Naive thymus-derived CD4-positive, alpha-beta T cell (primary cell): Measurements from ENCODE around the gene IFNGR1. TPM values are rescaled to one million over a fixed set of nuclear protein-coding genes. Genes with fewer than 3 reads are reported as not detected.

Experiments used
- ATAC-seq: fragments of 150-1000 bp; cut with Tn5 transposase; 2 replicates; pipeline ENCODE4 v1.10.0; 2021; ENCODE audit warnings: mild to moderate bottlenecking, moderate library complexity
- CTCF ChIA-PET: fragments of 350-600 bp; sonication (Branson Sonifier 250); formaldehyde crosslinking; loops from one replicate; lab custom pipeline; 2021; ENCODE audit warnings: antibody characterized with exemption; lab: Charles Lee
- POLR2A ChIA-PET: fragments of 350-600 bp; sonication (Branson Sonifier 250); formaldehyde crosslinking; loops from one replicate; lab custom pipeline; 2021; ENCODE audit warnings: antibody characterized with exemption, inconsistent platforms; lab: Charles Lee
- DNase-seq, 9 donors: peaks; one replicate each; pipeline versions ENCODE4 v3.0.0 to v3.0.0-alpha.2; 2020 to 2022; ENCODE audit warnings: mixed read lengths in 1 of 9
- H3K27ac ChIP-seq: one replicate; pipeline ENCODE4 v1.7.0; 2013; ENCODE audit warnings: mild to moderate bottlenecking, low read depth, low read length, moderate library complexity
- H3K27me3 ChIP-seq, 2 donors: one replicate each; pipeline ENCODE4 v1.7.0; 2013; ENCODE audit warnings: low read length in 2 of 2, mild to moderate bottlenecking in 2 of 2, moderate library complexity in 2 of 2; ENCODE audit not compliant: control insufficient read depth in 2 of 2, insufficient read depth in 2 of 2
- H3K36me3 ChIP-seq, 3 experiments: 1 replicate in 2 of 3; 2 replicates in 1 of 3; pipeline ENCODE4 v1.7.0; 2013; ENCODE audit warnings: low read length in 3 of 3, mild to moderate bottlenecking in 3 of 3, moderate library complexity in 1 of 3; ENCODE audit not compliant: insufficient read depth in 3 of 3, control insufficient read depth in 2 of 3
- H3K4me1 ChIP-seq, 2 donors: one replicate each; pipeline ENCODE4 v1.7.0; 2013; ENCODE audit warnings: low read length in 2 of 2, mild to moderate bottlenecking in 2 of 2, moderate library complexity in 1 of 2; ENCODE audit not compliant: control insufficient read depth in 2 of 2, insufficient read depth in 2 of 2
- H3K4me3 ChIP-seq: 2 replicates; pipeline ENCODE4 v1.7.0; 2013; ENCODE audit warnings: mild to moderate bottlenecking, low read length
- H3K9me3 ChIP-seq, 3 experiments: 1 replicate in 2 of 3; 2 replicates in 1 of 3; pipeline ENCODE4 v1.7.0; 2013; ENCODE audit warnings: low read length in 3 of 3; ENCODE audit not compliant: control insufficient read depth in 2 of 3
- H3K27ac Mint-ChIP-seq, 9 donors: one replicate each; pipeline ENCODE4 v1.8.0; 2020 to 2022; ENCODE audit warnings: mixed read lengths in 9 of 9, mild to moderate bottlenecking in 8 of 9, moderate library complexity in 5 of 9, inconsistent platforms in 2 of 9
- H3K27me3 Mint-ChIP-seq, 5 donors: one replicate each; pipeline ENCODE4 v1.8.0; 2021 to 2022; ENCODE audit warnings: mixed read lengths in 5 of 5, mild to moderate bottlenecking in 1 of 5
- H3K36me3 Mint-ChIP-seq, 5 donors: one replicate each; pipeline ENCODE4 v1.8.0; 2020 to 2022; ENCODE audit warnings: mixed read lengths in 5 of 5, mild to moderate bottlenecking in 3 of 5, inconsistent platforms in 1 of 5
- H3K4me1 Mint-ChIP-seq, 7 donors: one replicate each; pipeline ENCODE4 v1.8.0; 2020 to 2022; ENCODE audit warnings: mixed read lengths in 7 of 7, mild to moderate bottlenecking in 3 of 7, inconsistent platforms in 1 of 7
- H3K4me3 Mint-ChIP-seq, 10 donors: one replicate each; pipeline ENCODE4 v1.8.0; 2020 to 2022; ENCODE audit warnings: mild to moderate bottlenecking in 10 of 10, mixed read lengths in 10 of 10, moderate library complexity in 6 of 10, inconsistent platforms in 2 of 10
- H3K9me3 Mint-ChIP-seq, 11 donors: one replicate each; pipeline ENCODE4 v1.8.0; 2020 to 2022; ENCODE audit warnings: mixed read lengths in 11 of 11, mild to moderate bottlenecking in 4 of 11, inconsistent platforms in 1 of 11, moderate library complexity in 1 of 11
- intact Hi-C, 2 donors: fragments of 100-400 bp; cut with micrococcal nuclease; formaldehyde crosslinking; loops; one replicate each; pipeline ENCODE4 v1.15.1; 2023
- polyA plus RNA-seq, 2 donors: library from polyadenylated mRNA; unstranded; fragments of 300-500 nt; fragmentation: Illumina TruSeq; gene quantifications; one replicate each; pipeline ENCODE4 v1.2.3, GENCODE V29; 2021
- total RNA-seq, 6 experiments: library from RNA in 5 of 6; stranded (reverse) in 5 of 6; gene quantifications; 1 replicate in 5 of 6; 2 replicates in 1 of 6; pipeline ENCODE4 v1.2.3 and lab custom pipeline; 2021 to 2026

Gene IFNGR1
- total and polyA plus RNA-seq, 7 experiments from 2014 or later, result 27.9 to 90.7 (median 31.3) TPM

- Histone ChIP-seq H3K4me3 (no peak overlapping the region), H3K9me3 (peaks cover 0 to 37% (median 0%) of the 10 kb centered on the region in 3 experiments), H3K36me3 (no peaks in the 10 kb centered on the region), H3K4me1 (no peaks in the 10 kb centered on the region), H3K27ac (no peak overlapping the region), H3K27me3 (no peaks in the 10 kb centered on the region)
- POLR2A ChIA-PET, result no interaction called here
- ATAC-seq, result no peak
- DNase-seq, result no peak
- Mint-ChIP-seq H3K4me1 (no peaks in the 10 kb centered on the region), H3K9me3 (peaks cover 6 to 77% (median 32%) of the 10 kb centered on the region in 11 donors), H3K27ac (no peak overlapping the region), H3K27me3 (peaks cover 3 to 15% (median 8%) of the 10 kb centered on the region in 5 donors), H3K4me3 (no peak overlapping the region), H3K36me3 (peaks cover 0 to 12% (median 7%) of the 10 kb centered on the region in 5 donors)
- intact Hi-C loops, result no loop called here
- CTCF ChIA-PET, result no interaction called here
Observed at GRCh38 chr6:137182654-137183073, 36.5 kb downstream of the IFNGR1 start.

GRCh38 chr6:137181891-137182653 is 37.1 kb downstream of the IFNGR1 start:
- peaks cover 0 to 12% (median 7%) of the 10 kb centered on the region in 5 donors for H3K36me3 Mint-ChIP-seq
- H3K4me1 Mint-ChIP-seq, result no peaks in the 10 kb centered on the region
- H3K27me3 ChIP-seq, result no peaks in the 10 kb centered on the region
- no peak overlapping the region for H3K4me3 Mint-ChIP-seq
- no peak overlapping the region for H3K27ac ChIP-seq
- CTCF ChIA-PET, result no interaction called here
- H3K4me3 ChIP-seq, result no peak overlapping the region
- H3K27me3 Mint-ChIP-seq, result peaks cover 6 to 18% (median 8%) of the 10 kb centered on the region in 5 donors
- no peaks in the 10 kb centered on the region for H3K4me1 ChIP-seq
- POLR2A ChIA-PET, result no interaction called here
- peaks cover 6 to 72% (median 32%) of the 10 kb centered on the region in 11 donors for H3K9me3 Mint-ChIP-seq
- no peak for DNase-seq
- H3K9me3 ChIP-seq, result peaks cover 0 to 37% (median 0%) of the 10 kb centered on the region in 3 experiments
- H3K27ac Mint-ChIP-seq, result no peak overlapping the region
- no peak for ATAC-seq
- intact Hi-C loops, result no loop called here
- H3K36me3 ChIP-seq, result no peaks in the 10 kb centered on the region

- intact Hi-C loops, result no loop called here
- H3K27me3 ChIP-seq, result no peaks in the 10 kb centered on the region
- CTCF ChIA-PET, result no interaction called here
Observed at GRCh38 chr6:137177611-137178010, 41.6 kb downstream of the IFNGR1 start.

GRCh38 chr6:137176729-137177128 is 42.5 kb downstream of the IFNGR1 start:
- peaks cover 6 to 16% (median 8%) of the 10 kb centered on the region in 5 donors for H3K27me3 Mint-ChIP-seq
- Histone ChIP-seq H3K36me3 (no peaks in the 10 kb centered on the region), H3K27ac (no peak overlapping the region), H3K4me3 (no peak overlapping the region), H3K9me3 (peaks cover 0 to 11% (median 0%) of the 10 kb centered on the region in 3 experiments), H3K27me3 (no peaks in the 10 kb centered on the region), H3K4me1 (no peaks in the 10 kb centered on the region)
- H3K4me3 Mint-ChIP-seq, result no peak overlapping the region
- peaks cover 0 to 3% (median 0%) of the 10 kb centered on the region in 7 donors for H3K4me1 Mint-ChIP-seq
- ATAC-seq (no peak), DNase-seq (no peak)
- H3K9me3 Mint-ChIP-seq, result peaks cover 3 to 20% (median 14%) of the 10 kb centered on the region in 11 donors
- H3K27ac Mint-ChIP-seq, result no peak overlapping the region
- intact Hi-C loops, result no loop called here
- CTCF ChIA-PET, result no interaction called here
- POLR2A ChIA-PET, result no interaction called here
- H3K36me3 Mint-ChIP-seq, result peaks cover 0 to 13% (median 0%) of the 10 kb centered on the region in 5 donors

More at GRCh38 chr6:137177611-137178010, 41.6 kb downstream of the IFNGR1 start:
- Histone ChIP-seq H3K4me3 (no peak overlapping the region), H3K36me3 (no peaks in the 10 kb centered on the region), H3K27ac (no peak overlapping the region), H3K9me3 (peaks cover 0 to 16% (median 0%) of the 10 kb centered on the region in 3 experiments), H3K4me1 (no peaks in the 10 kb centered on the region)
- Mint-ChIP-seq H3K4me3 (no peak overlapping the region), H3K4me1 (no peaks in the 10 kb centered on the region), H3K9me3 (peaks cover 3 to 29% (median 18%) of the 10 kb centered on the region in 11 donors), H3K27me3 (peaks cover 6 to 16% (median 8%) of the 10 kb centered on the region in 5 donors), H3K36me3 (peaks cover 0 to 12% (median 4%) of the 10 kb centered on the region in 5 donors), H3K27ac (no peak overlapping the region)
- no peak for ATAC-seq
- POLR2A ChIA-PET, result no interaction called here
- DNase-seq, result no peak

- intact Hi-C loops, result no loop called here
- POLR2A ChIA-PET, result no interaction called here
- DNase-seq (no peak), ATAC-seq (no peak)
- H3K4me1 Mint-ChIP-seq, result peaks cover 0 to 10% (median 0%) of the 10 kb centered on the region in 7 donors
- peaks cover 0 to 6% (median 0%) of the 10 kb centered on the region in 3 experiments for H3K9me3 ChIP-seq
- H3K27me3 ChIP-seq, result no peaks in the 10 kb centered on the region
- H3K4me3 Mint-ChIP-seq, result no peak overlapping the region
- CTCF ChIA-PET, result no interaction called here
- peaks cover 3 to 16% (median 9%) of the 10 kb centered on the region in 11 donors for H3K9me3 Mint-ChIP-seq
- no peak overlapping the region for H3K4me3 ChIP-seq
- H3K4me1 ChIP-seq, result no peaks in the 10 kb centered on the region
- no peak overlapping the region for H3K27ac ChIP-seq
- H3K36me3 ChIP-seq, result no peaks in the 10 kb centered on the region
- H3K27ac Mint-ChIP-seq, result no peak overlapping the region
- H3K36me3 Mint-ChIP-seq, result peaks cover 0 to 12% (median 0%) of the 10 kb centered on the region in 5 donors
- peaks cover 6 to 16% (median 8%) of the 10 kb centered on the region in 5 donors for H3K27me3 Mint-ChIP-seq
Observed at GRCh38 chr6:137175868-137176245, 43.3 kb downstream of the IFNGR1 start.

- ATAC-seq, result no peak
- intact Hi-C loops, result no loop called here
- CTCF ChIA-PET, result no interaction called here
- peaks cover 0 to 14% (median 6%) of the 10 kb centered on the region in 11 donors for H3K9me3 Mint-ChIP-seq
- no peaks in the 10 kb centered on the region for H3K4me1 ChIP-seq
- POLR2A ChIA-PET, result no interaction called here
- no peaks in the 10 kb centered on the region for H3K36me3 ChIP-seq
- H3K4me3 Mint-ChIP-seq, result no peak overlapping the region
- peaks cover 0 to under 1% (median 0%) of the 10 kb centered on the region in 3 experiments for H3K9me3 ChIP-seq
- no peak overlapping the region for H3K27ac ChIP-seq
- no peak for DNase-seq
- no peak overlapping the region for H3K4me3 ChIP-seq
- peaks cover 0 to 14% (median 0%) of the 10 kb centered on the region in 7 donors for H3K4me1 Mint-ChIP-seq
- peaks cover 0 to 9% (median 0%) of the 10 kb centered on the region in 5 donors for H3K36me3 Mint-ChIP-seq
- H3K27ac Mint-ChIP-seq, result no peak overlapping the region
- H3K27me3 ChIP-seq, result no peaks in the 10 kb centered on the region
- H3K27me3 Mint-ChIP-seq, result peaks cover 6 to 16% (median 8%) of the 10 kb centered on the region in 5 donors
Observed at GRCh38 chr6:137175157-137175867, 43.9 kb downstream of the IFNGR1 start.
